Esophagus squamous epithelium (tissue), 4 donors: ENCODE measurements around the gene SLC2A6.

Source experiments
- POLR2A ChIP-seq, 4 donors: fragments of 450-650 bp; IDR thresholded peaks; one replicate each; pipeline ENCODE4 v1.6.1; 2017; ENCODE audit warnings: antibody characterized with exemption in 4 of 4, mild to moderate bottlenecking in 4 of 4, moderate library complexity in 3 of 4
- TF ChIP-seq, protein P1 (sequence below), 6 experiments: fragments of 450-650 bp in 4 of 6; fragments of 200-600 bp in 2 of 6; sonication (generic) in 2 of 6; IDR thresholded peaks; one replicate each; pipeline ENCODE4 v1.5.1; 2016 to 2019; ENCODE audit warnings: antibody characterized with exemption in 6 of 6, mild to moderate bottlenecking in 4 of 6, moderate library complexity in 4 of 6

DNA sequence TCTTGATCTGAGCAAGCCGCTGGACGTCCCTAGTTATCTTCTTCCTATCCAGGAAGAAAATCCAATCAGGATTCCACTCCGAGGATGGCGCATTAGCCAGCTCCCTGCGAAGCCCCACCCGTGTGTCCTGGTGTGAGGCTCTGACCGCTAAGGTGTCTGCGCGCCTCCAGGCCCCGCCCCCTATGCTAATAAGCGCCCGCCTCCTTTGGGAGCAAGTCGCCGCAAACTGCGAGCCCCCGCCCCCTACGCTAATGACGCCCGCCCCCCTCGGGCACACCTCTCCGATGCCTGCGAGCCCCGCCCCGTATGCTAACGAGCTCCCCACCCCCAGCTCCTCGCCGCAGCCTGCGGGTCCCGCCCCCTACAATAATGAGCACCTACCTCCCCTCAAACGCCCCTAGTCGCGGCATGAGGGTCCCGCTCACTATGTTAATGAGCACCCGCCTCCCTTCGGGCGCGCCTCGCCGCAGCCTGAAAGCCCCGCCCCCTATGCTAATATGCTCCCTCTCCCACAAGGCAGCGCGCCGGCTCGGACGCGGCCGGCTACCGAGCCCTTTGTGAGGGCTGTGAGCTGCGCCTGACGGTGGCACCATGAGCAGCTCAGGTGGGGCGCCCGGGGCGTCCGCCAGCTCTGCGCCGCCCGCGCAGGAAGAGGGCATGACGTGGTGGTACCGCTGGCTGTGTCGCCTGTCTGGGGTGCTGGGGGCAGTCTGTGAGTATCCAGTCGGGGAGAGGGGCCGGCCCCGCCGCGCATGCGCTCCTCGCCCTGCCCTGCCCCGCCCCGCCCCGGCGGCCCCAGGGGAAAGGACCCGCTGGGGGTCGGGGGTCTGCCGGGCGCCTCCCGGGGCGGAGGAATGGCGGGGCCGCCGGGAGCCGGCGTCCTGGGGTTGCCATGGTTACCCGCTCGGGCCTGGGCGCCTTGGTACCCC, 19.2 kb downstream of the SLC2A6 start, which contains the start of gene CACFD1:
- TF ChIP-seq, protein P1, sequence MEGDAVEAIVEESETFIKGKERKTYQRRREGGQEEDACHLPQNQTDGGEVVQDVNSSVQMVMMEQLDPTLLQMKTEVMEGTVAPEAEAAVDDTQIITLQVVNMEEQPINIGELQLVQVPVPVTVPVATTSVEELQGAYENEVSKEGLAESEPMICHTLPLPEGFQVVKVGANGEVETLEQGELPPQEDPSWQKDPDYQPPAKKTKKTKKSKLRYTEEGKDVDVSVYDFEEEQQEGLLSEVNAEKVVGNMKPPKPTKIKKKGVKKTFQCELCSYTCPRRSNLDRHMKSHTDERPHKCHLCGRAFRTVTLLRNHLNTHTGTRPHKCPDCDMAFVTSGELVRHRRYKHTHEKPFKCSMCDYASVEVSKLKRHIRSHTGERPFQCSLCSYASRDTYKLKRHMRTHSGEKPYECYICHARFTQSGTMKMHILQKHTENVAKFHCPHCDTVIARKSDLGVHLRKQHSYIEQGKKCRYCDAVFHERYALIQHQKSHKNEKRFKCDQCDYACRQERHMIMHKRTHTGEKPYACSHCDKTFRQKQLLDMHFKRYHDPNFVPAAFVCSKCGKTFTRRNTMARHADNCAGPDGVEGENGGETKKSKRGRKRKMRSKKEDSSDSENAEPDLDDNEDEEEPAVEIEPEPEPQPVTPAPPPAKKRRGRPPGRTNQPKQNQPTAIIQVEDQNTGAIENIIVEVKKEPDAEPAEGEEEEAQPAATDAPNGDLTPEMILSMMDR (IDR thresholded peaks at IDR 0.05), result peak in 1 of 6 experiments; percentile 4
- TF ChIP-seq POLR2A (IDR thresholded peaks at IDR 0.05), result peak in 3 of 4 donors; percentile 65 to 75 (median 70)
